Immature natural killer cell (primary cell): ENCODE data around the gene PDIA4. TPM values are rescaled to one million over a fixed set of nuclear protein-coding genes. Genes with fewer than 3 reads are reported as not detected.

Experiments used
- DNase-seq, 3 donors: peaks; one replicate each; pipeline ENCODE4 v3.0.0; 2022; ENCODE audit warnings: mixed read lengths in 1 of 3
- H3K27ac Mint-ChIP-seq, 6 donors: one replicate each; pipeline ENCODE4 v1.8.0; 2020; ENCODE audit warnings: mixed read lengths in 6 of 6, mild to moderate bottlenecking in 5 of 6, inconsistent platforms in 4 of 6, moderate library complexity in 3 of 6
- H3K27me3 Mint-ChIP-seq, 3 donors: one replicate each; pipeline ENCODE4 v1.8.0; 2020 to 2021; ENCODE audit warnings: low read depth in 3 of 3, mild to moderate bottlenecking in 3 of 3, mixed read lengths in 3 of 3, moderate library complexity in 3 of 3, inconsistent platforms in 1 of 3
- H3K36me3 Mint-ChIP-seq, 3 donors: one replicate each; pipeline ENCODE4 v1.8.0; 2020; ENCODE audit warnings: mixed read lengths in 3 of 3, inconsistent platforms in 2 of 3, mild to moderate bottlenecking in 2 of 3
- H3K4me1 Mint-ChIP-seq, 2 donors: one replicate each; pipeline ENCODE4 v1.8.0; 2020; ENCODE audit warnings: inconsistent platforms in 2 of 2, mild to moderate bottlenecking in 2 of 2, mixed read lengths in 2 of 2, moderate library complexity in 1 of 2
- H3K4me3 Mint-ChIP-seq, 5 donors: one replicate each; pipeline ENCODE4 v1.8.0; 2020; ENCODE audit warnings: mild to moderate bottlenecking in 5 of 5, mixed read lengths in 5 of 5, inconsistent platforms in 3 of 5, moderate library complexity in 3 of 5
- H3K9me3 Mint-ChIP-seq, 6 donors: one replicate each; pipeline ENCODE4 v1.8.0; 2020; ENCODE audit warnings: mild to moderate bottlenecking in 6 of 6, mixed read lengths in 6 of 6, inconsistent platforms in 4 of 6, moderate library complexity in 3 of 6
- polyA plus RNA-seq, 3 donors: library from polyadenylated mRNA; unstranded; fragments of 300-500 nt; fragmentation: Illumina TruSeq; gene quantifications; one replicate each; pipeline ENCODE4 v1.2.3, GENCODE V29; 2021

The PDIA4 gene
- polyA plus RNA-seq, 3 donors from 2014 or later = 84.4 to 160 (median 125) TPM

GRCh38 chr7:148964483-148965267, 63.6 kb downstream of the PDIA4 start:
- H3K4me1 Mint-ChIP-seq = peaks cover 33 to 39% of the 10 kb centered on the region in 2 donors
- no peaks in the 10 kb centered on the region for H3K36me3 Mint-ChIP-seq
- peaks cover 9 to 22% (median 21%) of the 10 kb centered on the region in 3 donors for H3K27me3 Mint-ChIP-seq
- H3K9me3 Mint-ChIP-seq = no peaks in the 10 kb centered on the region
- H3K27ac Mint-ChIP-seq = peak overlapping the region; percentile 18 to 96 (median 88)
- peak overlapping the region in 4 of 5 donors; percentile 50 to 99 (median 97) for H3K4me3 Mint-ChIP-seq
- peak in 1 of 3 donors; percentile 37 for DNase-seq

- Mint-ChIP-seq H3K4me3 (peak overlapping the region; percentile 95 to 99 (median 98)), H3K27me3 (peaks cover 9 to 23% (median 22%) of the 10 kb centered on the region in 3 donors), H3K9me3 (no peaks in the 10 kb centered on the region), H3K36me3 (no peaks in the 10 kb centered on the region), H3K27ac (peak overlapping the region; percentile 82 to 96 (median 95)), H3K4me1 (peaks cover 33 to 39% of the 10 kb centered on the region in 2 donors)
- DNase-seq = no peak
Observed at GRCh38 chr7:148963583-148964482, 64.5 kb downstream of the PDIA4 start.

GRCh38 chr7:148962823-148963582, 65.3 kb downstream of the PDIA4 start:
- no peaks in the 10 kb centered on the region for H3K9me3 Mint-ChIP-seq
- H3K36me3 Mint-ChIP-seq = no peaks in the 10 kb centered on the region
- peak overlapping the region; percentile 95 to 99 (median 98) for H3K4me3 Mint-ChIP-seq
- H3K27me3 Mint-ChIP-seq = peaks cover 8 to 23% (median 22%) of the 10 kb centered on the region in 3 donors
- DNase-seq = peak; percentile 68 to 80 (median 77)
- peaks cover 33 to 39% of the 10 kb centered on the region in 2 donors for H3K4me1 Mint-ChIP-seq
- H3K27ac Mint-ChIP-seq = peak overlapping the region; percentile 82 to 96 (median 95)

GRCh38 chr7:148962440-148962822, 65.9 kb downstream of the PDIA4 start:
- Mint-ChIP-seq H3K27ac (peak overlapping the region; percentile 82 to 96 (median 95)), H3K27me3 (peaks cover 8 to 23% (median 22%) of the 10 kb centered on the region in 3 donors), H3K4me3 (peak overlapping the region; percentile 95 to 99 (median 98)), H3K36me3 (no peaks in the 10 kb centered on the region), H3K4me1 (peaks cover 33 to 39% of the 10 kb centered on the region in 2 donors), H3K9me3 (no peaks in the 10 kb centered on the region)
- no peak for DNase-seq

GRCh38 chr7:148959726-148960125, 68.6 kb downstream of the PDIA4 start:
- H3K27me3 Mint-ChIP-seq = peaks cover 9 to 23% (median 22%) of the 10 kb centered on the region in 3 donors
- DNase-seq = no peak
- H3K27ac Mint-ChIP-seq = no peak overlapping the region
- H3K9me3 Mint-ChIP-seq = no peaks in the 10 kb centered on the region
- H3K4me3 Mint-ChIP-seq = no peak overlapping the region
- peaks cover 22 to 25% of the 10 kb centered on the region in 2 donors for H3K4me1 Mint-ChIP-seq
- no peaks in the 10 kb centered on the region for H3K36me3 Mint-ChIP-seq

- H3K27ac Mint-ChIP-seq = no peak overlapping the region
- peaks cover 7 to 9% of the 10 kb centered on the region in 2 donors for H3K4me1 Mint-ChIP-seq
- H3K9me3 Mint-ChIP-seq = no peaks in the 10 kb centered on the region
- DNase-seq = no peak
- no peak overlapping the region for H3K4me3 Mint-ChIP-seq
- peaks cover 6 to 10% (median 8%) of the 10 kb centered on the region in 3 donors for H3K27me3 Mint-ChIP-seq
- H3K36me3 Mint-ChIP-seq = no peaks in the 10 kb centered on the region
Observed at GRCh38 chr7:148958061-148958460, 70.2 kb downstream of the PDIA4 start.

GRCh38 chr7:148954766-148955165, 73.5 kb downstream of the PDIA4 start:
- Mint-ChIP-seq H3K4me3 (no peak overlapping the region), H3K27me3 (peaks cover 0 to 2% (median 2%) of the 10 kb centered on the region in 3 donors), H3K36me3 (no peaks in the 10 kb centered on the region), H3K27ac (no peak overlapping the region), H3K9me3 (no peaks in the 10 kb centered on the region), H3K4me1 (no peaks in the 10 kb centered on the region)
- no peak for DNase-seq

- H3K27ac Mint-ChIP-seq = no peak overlapping the region
- H3K4me3 Mint-ChIP-seq = no peak overlapping the region
- H3K27me3 Mint-ChIP-seq = peaks cover 0 to 2% (median 0%) of the 10 kb centered on the region in 3 donors
- no peaks in the 10 kb centered on the region for H3K4me1 Mint-ChIP-seq
- H3K36me3 Mint-ChIP-seq = no peaks in the 10 kb centered on the region
- no peak for DNase-seq
- no peaks in the 10 kb centered on the region for H3K9me3 Mint-ChIP-seq
Observed at GRCh38 chr7:148953676-148954075, 74.6 kb downstream of the PDIA4 start.

Other genes starting within 250 kb of the PDIA4 start
- gene EZH2, start 144.2 kb downstream of the PDIA4 start, polyA plus RNA-seq = 1 to 10 TPM; 5.0 to 9.5 (median 6.6) TPM
- 10 to 100 TPM in 1 of 3 donors, 1 to 10 TPM in 2; 1.1 to 15.8 (median 2.6) TPM for gene ZNF786, start 62.2 kb upstream of the PDIA4 start, polyA plus RNA-seq
- 1 to 10 TPM in 1 of 3 donors, under 1 TPM in 1, not detected in 1; 0.20 to 1.9 TPM for gene ZNF425, start 97.8 kb upstream of the PDIA4 start, polyA plus RNA-seq
- 10 to 100 TPM in 1 of 3 donors, 1 to 10 TPM in 2; 1.1 to 18.5 (median 6.8) TPM for gene ZNF398, start 118.9 kb upstream of the PDIA4 start, polyA plus RNA-seq
- gene ZNF282, start 167.0 kb upstream of the PDIA4 start, polyA plus RNA-seq = 1 to 10 TPM in 2 of 3 donors, under 1 TPM in 1; 0.54 to 2.3 (median 1.2) TPM
- 10 to 100 TPM in 1 of 3 donors, 1 to 10 TPM in 2; 1.3 to 10.7 (median 3.7) TPM for gene ZNF212, start 211.1 kb upstream of the PDIA4 start, polyA plus RNA-seq
- gene ZNF783, start 233.7 kb upstream of the PDIA4 start, polyA plus RNA-seq = 1 to 10 TPM; 1.6 to 4.4 (median 3.0) TPM